PC-9 (cell line): ENCODE measurements around the gene SDSL.

Experiments
- CTCF ChIP-seq: fragments of 200-600 bp; sonication (generic); conservative IDR thresholded peaks from 2 replicates; pipeline ENCODE4 v1.6.1; 2017; ENCODE audit warnings: mixed run types, antibody characterized with exemption, mild to moderate bottlenecking, moderate library complexity
- EZH2 ChIP-seq: fragments of 200-600 bp; sonication (generic); IDR thresholded peaks from 2 replicates; pipeline ENCODE4 v1.8.0; 2017; ENCODE audit warnings: antibody characterized with exemption, low read depth

GRCh38 chr12:113463746-113464451, 41.7 kb downstream of the SDSL start:
- TF ChIP-seq CTCF: no peak
- no peak for TF ChIP-seq EZH2
